HepG2 (cell line): ENCODE measurements around the gene ANKRD37. TPM values are rescaled to one million over a fixed set of nuclear protein-coding genes. Genes with fewer than 3 reads are reported as not detected.

Source experiments
- ATAC-seq: fragments of 200-7000 bp; cut with Tn5 transposase; 3 replicates; pipeline ENCODE4 v1.9.1; 2020; ENCODE audit warnings: mild to moderate bottlenecking, moderate library complexity
- BruUV-seq: library from RNA; stranded (reverse); fragments of 400-500 nt; replicated peaks from 2 replicates; lab custom pipeline; 2021; lab: Mats Ljungman, UMichigan
- CTCF ChIA-PET: fragments of 300-600 bp; formaldehyde crosslinking; extraction: SDS; loops from one replicate; lab custom pipeline; 2021; ENCODE audit warnings: low total read pairs, inconsistent platforms, low intra/inter-chr PET ratio; lab: Yijun Ruan, JAX
- POLR2A ChIA-PET: fragments of 350-600 bp; sonication (Branson Sonifier 250); formaldehyde crosslinking; loops from one replicate; lab custom pipeline; 2020; ENCODE audit warnings: antibody characterized with exemption, inconsistent platforms; lab: Yijun Ruan, JAX
- DNase-seq: peaks from one replicate; pipeline ENCODE4 v3.0.0-alpha.2; 2015; ENCODE audit warnings: low spot score
- FAIRE-seq: peaks from 3 replicates; lab custom pipeline; 2011; peaks lifted over from hg19 to GRCh38; lab: Jason Lieb, UNC
- H2AFZ ChIP-seq: one replicate; pipeline ENCODE4 v1.6.1; 2011; ENCODE audit warnings: low read length, inconsistent platforms
- H3K27ac ChIP-seq: fragments of 300-600 bp; 3 replicates; pipeline ENCODE4 v1.8.0; 2011; ENCODE audit warnings: mixed run types, mild to moderate bottlenecking, mixed read lengths, low read length, inconsistent platforms; ENCODE audit not compliant: insufficient read depth; ENCODE audit errors: extremely low read length
- H3K27me3 ChIP-seq, 2 experiments: fragments of 200-600 bp in 1 of 2; 2 replicates in 1 of 2; 3 replicates in 1 of 2; pipeline versions ENCODE4 v1.6.0 to v1.8.0; 2011; ENCODE audit warnings: low read length in 2 of 2, mild to moderate bottlenecking in 2 of 2, moderate library complexity in 2 of 2, inconsistent platforms in 1 of 2; ENCODE audit not compliant: insufficient read depth in 2 of 2, control insufficient read depth in 1 of 2
- H3K36me3 ChIP-seq, 2 experiments: fragments of 200-600 bp in 1 of 2; replicated peaks in 1 of 2; 2 replicates in 1 of 2; 3 replicates in 1 of 2; pipeline versions ENCODE4 v1.5.1 to v1.8.0; 2011; ENCODE audit warnings: low read length in 2 of 2, inconsistent platforms in 1 of 2; ENCODE audit not compliant: insufficient read depth in 2 of 2, control insufficient read depth in 1 of 2
- H3K4me1 ChIP-seq: 2 replicates; pipeline ENCODE4 v1.5.1; 2012; ENCODE audit warnings: low read length, inconsistent platforms; ENCODE audit not compliant: insufficient read depth
- H3K4me2 ChIP-seq: 2 replicates; pipeline ENCODE4 v1.6.0; 2011; ENCODE audit warnings: low read depth, low read length, inconsistent platforms
- H3K4me3 ChIP-seq, 3 experiments: fragments of 200-600 bp in 1 of 3; sonication (generic), shearing (Covaris generic) in 1 of 3; replicated peaks in 1 of 3; 2 replicates each; pipeline ENCODE4 v1.5.1; 2011 to 2016; ENCODE audit warnings: low read length in 3 of 3, inconsistent platforms in 2 of 3, low read depth in 2 of 3, mild to moderate bottlenecking in 2 of 3, control low read depth in 1 of 3, mixed read lengths in 1 of 3; ENCODE audit not compliant: insufficient read depth in 1 of 3
- H3K79me2 ChIP-seq: one replicate; pipeline ENCODE4 v1.6.1; 2011; ENCODE audit warnings: low read length, inconsistent platforms; ENCODE audit not compliant: insufficient read depth
- H3K9ac ChIP-seq: 2 replicates; pipeline ENCODE4 v1.6.0; 2011; ENCODE audit warnings: mild to moderate bottlenecking, low read depth, low read length, inconsistent platforms; ENCODE audit not compliant: insufficient read depth
- H3K9me3 ChIP-seq: 2 replicates; pipeline ENCODE4 v1.5.1; 2012; ENCODE audit warnings: mild to moderate bottlenecking, low read length
- H4K20me1 ChIP-seq: 2 replicates; pipeline ENCODE4 v1.6.0; 2011; ENCODE audit warnings: inconsistent platforms, mild to moderate bottlenecking, low read length, moderate library complexity; ENCODE audit not compliant: insufficient read depth
- AGO2 ChIP-seq: fragments of 200-400 bp; formaldehyde crosslinking; optimal IDR thresholded peaks from 2 replicates; pipeline ENCODE3; 2017; ENCODE audit warnings: mild to moderate bottlenecking, low read depth, low read length, moderate library complexity
- ATF3 ChIP-seq: sonication (generic); formaldehyde crosslinking; IDR thresholded peaks from 2 replicates; pipeline ENCODE4 v1.4.0; 2020; ENCODE audit warnings: missing genetic modification reagents
- BCL6 ChIP-seq: IDR thresholded peaks from 2 replicates; pipeline ENCODE4 v1.6.1; 2016; ENCODE audit warnings: missing genetic modification reagents, missing compliant biosample characterization
- CREM ChIP-seq, 2 experiments: sonication (generic) in 1 of 2; formaldehyde crosslinking in 1 of 2; IDR thresholded peaks; 2 replicates each; pipeline versions ENCODE4 v1.4.0 to v1.6.1; 2016 to 2020; ENCODE audit warnings: antibody characterized with exemption in 1 of 2, mild to moderate bottlenecking in 1 of 2, missing genetic modification reagents in 1 of 2
- GATA4 ChIP-seq: sonication (generic); IDR thresholded peaks from 2 replicates; pipeline ENCODE4 v1.6.1; 2016; ENCODE audit warnings: antibody characterized with exemption, low read depth, borderline replicate concordance
- MTF2 ChIP-seq: sonication (generic); formaldehyde crosslinking; IDR thresholded peaks from 2 replicates; pipeline ENCODE4 v1.5.0; 2020; ENCODE audit warnings: missing genetic modification reagents, borderline replicate concordance
- NFIB ChIP-seq: sonication (generic); formaldehyde crosslinking; IDR thresholded peaks from 2 replicates; pipeline ENCODE4 v1.9.0; 2021; ENCODE audit warnings: missing genetic modification reagents, mild to moderate bottlenecking, borderline replicate concordance
- NKX3-1 ChIP-seq: sonication (generic); formaldehyde crosslinking; IDR thresholded peaks from 2 replicates; pipeline ENCODE4 v1.5.0; 2020; ENCODE audit warnings: missing genetic modification reagents
- RBM22 ChIP-seq: fragments of 200-400 bp; formaldehyde crosslinking; optimal IDR thresholded peaks from 2 replicates; pipeline ENCODE3; 2017; ENCODE audit warnings: mild to moderate bottlenecking, low read length, moderate library complexity
- TARDBP ChIP-seq: sonication (generic); formaldehyde crosslinking; IDR thresholded peaks from 2 replicates; pipeline ENCODE4 v1.8.0; 2022; ENCODE audit warnings: mild to moderate bottlenecking, missing genetic modification reagents
- ZNF296 ChIP-seq: sonication (generic); formaldehyde crosslinking; conservative IDR thresholded peaks from 2 replicates; pipeline ENCODE4 v1.5.0; 2020; ENCODE audit warnings: mild to moderate bottlenecking, missing genetic modification reagents
- ZNF432 ChIP-seq: sonication (generic); formaldehyde crosslinking; IDR thresholded peaks from 2 replicates; pipeline ENCODE4 v1.5.0; 2020; ENCODE audit warnings: missing genetic modification reagents, mild to moderate bottlenecking, borderline replicate concordance
- ZNF563 ChIP-seq: sonication (generic); formaldehyde crosslinking; IDR thresholded peaks from 2 replicates; pipeline ENCODE4 v1.8.0; 2022; ENCODE audit warnings: mild to moderate bottlenecking, moderate library complexity, missing genetic modification reagents
- ZNF83 ChIP-seq: sonication (generic); formaldehyde crosslinking; IDR thresholded peaks from 2 replicates; pipeline ENCODE4 v1.4.0; 2020; ENCODE audit warnings: missing genetic modification reagents, mild to moderate bottlenecking, borderline replicate concordance
- WGBS: methylation state at CpG from one replicate; pipeline ENCODE4 v1.1.6; 2017; ENCODE audit warnings: low lambda C conversion rate; 5-methylcytosine and 5-hydroxymethylcytosine counted together
- in situ Hi-C: cut with HindIII; loops from 2 replicates; pipeline ENCODE4 v1.10.0; 2017; ENCODE audit warnings: low pct_unique_long_range_greater_than_20kb; ENCODE audit not compliant: extremely low pct_ligation_motif_present
- intact Hi-C: fragments of 100-400 bp; cut with micrococcal nuclease; formaldehyde crosslinking; loops from one replicate; pipeline ENCODE4 v1.10.0; 2022; ENCODE audit not compliant: unreplicated experiment
- polyA plus RNA-seq, 8 experiments: library from polyadenylated mRNA; depleted of rRNA in 3 of 8; stranded (reverse) in 7 of 8; unstranded in 1 of 8; fragments of >200 nt; fragmentation: Illumina TruSeq in 4 of 8; extraction: Trizol in 4 of 8; gene quantifications; 2 replicates each; pipeline versions ENCODE4 v1.2.1 to v1.2.3, GENCODE V29; 2011 to 2016; ENCODE audit warnings: low read depth in 4 of 8, missing spikeins in 1 of 8, mixed read lengths in 1 of 8; ENCODE audit not compliant: insufficient read depth in 1 of 8
- total RNA-seq, 5 experiments: library from RNA; depleted of rRNA; stranded (reverse); fragments of >200 nt; fragmentation: Illumina TruSeq; extraction: Trizol; gene quantifications; 2 replicates each; pipeline ENCODE4 v1.2.3, GENCODE V29; 2016; ENCODE audit warnings: low read depth in 1 of 5
- TF ChIP-seq, protein P1 (sequence below): sonication (generic); formaldehyde crosslinking; conservative IDR thresholded peaks from 2 replicates; pipeline ENCODE4 v1.4.0; 2020; ENCODE audit warnings: missing genetic modification reagents

The ANKRD37 gene
- total and polyA plus RNA-seq, 2 of the 13 experiments (the other 11 are each of a cell fraction or from before 2014, with no cell fraction given), result 2.2 to 51.4 TPM

DNA sequence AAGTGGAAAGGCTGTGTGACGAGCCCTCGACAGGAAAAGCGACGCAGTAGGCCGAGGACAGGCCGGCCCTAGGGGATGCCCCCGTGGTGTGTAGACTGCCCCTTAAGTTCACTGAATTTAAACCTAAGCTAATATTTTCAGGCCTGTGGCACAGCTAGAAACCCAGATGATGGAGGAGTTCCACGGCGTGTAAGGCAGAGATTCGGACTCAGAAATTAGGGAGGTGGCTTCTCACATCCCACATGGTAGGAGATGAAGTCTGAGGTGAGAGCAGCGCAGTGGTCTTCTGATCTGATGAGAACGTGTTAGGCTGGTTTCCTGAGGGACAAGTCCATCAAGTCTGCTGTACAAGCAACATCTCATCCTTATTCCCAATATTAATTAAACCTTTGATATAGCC is 8.7 kb upstream of the ANKRD37 start:
- no peak overlapping the region for H3K4me2 ChIP-seq
- CTCF ChIA-PET, result no interaction called here
- in situ Hi-C loops, result no loop called here
- BruUV-seq, result no TSS peak
- no peak overlapping the region for H3K27ac ChIP-seq
- TF ChIP-seq NFIB (CRISPR knock-in tag), result no peak
- TF ChIP-seq RBM22, result peak; percentile 13
- TF ChIP-seq, all 625 proteins: peak for 1
- Histone ChIP-seq H3K4me1 (peaks cover 14% of the 10 kb centered on the region), H3K36me3 (no peaks in the 10 kb centered on the region), H3K9me3 (no peaks in the 10 kb centered on the region), H3K9ac (no peak overlapping the region), H3K79me2 (no peaks in the 10 kb centered on the region), H2AFZ (no peak overlapping the region), H4K20me1 (no peaks in the 10 kb centered on the region), H3K27me3 (no peaks in the 10 kb centered on the region), H3K4me3 (no peak overlapping the region)
- no peak for FAIRE-seq
- no peak for ATAC-seq
- POLR2A ChIA-PET, result no interaction called here
- no peak for DNase-seq
- intact Hi-C loops, result no loop called here
- WGBS, result 95% methylated on average over 12 of the region's 12 CpGs

DNA sequence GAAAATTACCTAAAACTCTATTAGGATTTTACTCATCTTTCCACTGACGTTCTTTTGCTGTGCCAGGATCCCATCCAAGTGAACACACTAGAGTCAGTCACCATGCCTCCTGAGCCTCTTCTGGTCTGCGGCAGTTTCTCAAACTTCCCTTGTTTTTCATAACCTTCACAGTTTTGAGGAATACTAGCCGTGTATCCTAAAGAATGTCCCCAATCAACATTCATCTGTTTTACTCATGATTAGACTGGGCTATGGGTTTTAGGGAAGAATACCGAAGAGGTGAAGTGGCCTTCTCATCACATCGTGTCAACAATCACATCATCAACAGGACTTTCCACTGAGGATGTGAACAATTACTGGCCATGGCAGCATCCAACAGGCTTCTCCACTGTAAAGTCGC is 5.7 kb upstream of the ANKRD37 start:
- in situ Hi-C loops, result no loop called here
- POLR2A ChIA-PET, result no interaction called here
- H2AFZ ChIP-seq, result no peak overlapping the region
- intact Hi-C loops, result no loop called here
- no peaks in the 10 kb centered on the region for H4K20me1 ChIP-seq
- BruUV-seq, result no TSS peak
- H3K9ac ChIP-seq, result no peak overlapping the region
- H3K4me2 ChIP-seq, result no peak overlapping the region
- H3K27ac ChIP-seq, result no peak overlapping the region
- ATAC-seq (no peak), DNase-seq (no peak)
- H3K4me3 ChIP-seq, result no peak overlapping the region
- peaks cover 18% of the 10 kb centered on the region for H3K4me1 ChIP-seq
- TF ChIP-seq CREM (IDR thresholded peaks at IDR 0.05) (no peak), CREM (CRISPR knock-in tag; IDR thresholded peaks at IDR 0.05) (no peak), NKX3-1 (CRISPR knock-in tag) (no peak), GATA4 (no peak), ZNF296 (CRISPR knock-in tag) (no peak), MTF2 (CRISPR knock-in tag) (no peak), AGO2 (no peak), ZNF83 (CRISPR knock-in tag) (no peak), TARDBP (CRISPR knock-in tag) (no peak), ATF3 (CRISPR knock-in tag) (no peak), BCL6 (CRISPR knock-in tag) (no peak), ZNF563 (CRISPR knock-in tag) (no peak), ZNF432 (CRISPR knock-in tag) (no peak)
- TF ChIP-seq, protein P1, sequence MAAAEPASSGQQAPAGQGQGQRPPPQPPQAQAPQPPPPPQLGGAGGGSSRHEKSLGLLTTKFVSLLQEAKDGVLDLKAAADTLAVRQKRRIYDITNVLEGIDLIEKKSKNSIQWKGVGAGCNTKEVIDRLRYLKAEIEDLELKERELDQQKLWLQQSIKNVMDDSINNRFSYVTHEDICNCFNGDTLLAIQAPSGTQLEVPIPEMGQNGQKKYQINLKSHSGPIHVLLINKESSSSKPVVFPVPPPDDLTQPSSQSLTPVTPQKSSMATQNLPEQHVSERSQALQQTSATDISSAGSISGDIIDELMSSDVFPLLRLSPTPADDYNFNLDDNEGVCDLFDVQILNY, result no peak
- TF ChIP-seq, all 625 proteins: peak for 0
- CTCF ChIA-PET, result no interaction called here
- Histone ChIP-seq H3K9me3 (no peaks in the 10 kb centered on the region), H3K79me2 (peaks cover 2% of the 10 kb centered on the region), H3K36me3 (no peaks in the 10 kb centered on the region), H3K27me3 (no peaks in the 10 kb centered on the region)
- 95% methylated on average over 6 of the region's 6 CpGs for WGBS
- FAIRE-seq, result no peak
